Parathyroid adenoma (tissue), 2 donors: ENCODE measurements around the gene PDSS2.

Experiments
- H2AFZ ChIP-seq: fragments of 300-600 bp; sonication (generic); one replicate; pipeline ENCODE4 v1.7.0; 2017; ENCODE audit warnings: antibody characterized with exemption, mild to moderate bottlenecking
- H3K27ac ChIP-seq: fragments of 300-600 bp; sonication (generic); one replicate; pipeline ENCODE4 v1.7.0; 2017
- H3K27me3 ChIP-seq: fragments of 300-600 bp; sonication (generic); one replicate; pipeline ENCODE4 v1.7.0; 2017; ENCODE audit warnings: low read length; ENCODE audit not compliant: control insufficient read depth, insufficient read depth
- H3K36me3 ChIP-seq: fragments of 300-600 bp; sonication (generic); one replicate; pipeline ENCODE4 v1.7.0; 2017; ENCODE audit warnings: low read length; ENCODE audit not compliant: control insufficient read depth, insufficient read depth
- H3K4me1 ChIP-seq: fragments of 300-600 bp; sonication (generic); one replicate; pipeline ENCODE4 v1.7.0; 2017; ENCODE audit warnings: control low read depth
- H3K4me2 ChIP-seq: fragments of 300-600 bp; sonication (generic); one replicate; pipeline ENCODE4 v1.7.0; 2017; ENCODE audit warnings: low read length
- H3K4me3 ChIP-seq: fragments of 300-600 bp; sonication (generic); one replicate; pipeline ENCODE4 v1.7.0; 2017; ENCODE audit warnings: low read depth, low read length
- H3K79me2 ChIP-seq: fragments of 300-600 bp; sonication (generic); one replicate; pipeline ENCODE4 v1.7.0; 2017; ENCODE audit warnings: control low read depth
- H3K9ac ChIP-seq: fragments of 300-600 bp; sonication (generic); one replicate; pipeline ENCODE4 v1.7.0; 2017; ENCODE audit warnings: mild to moderate bottlenecking
- H3K9me3 ChIP-seq: fragments of 300-600 bp; sonication (generic); one replicate; pipeline ENCODE4 v1.7.0; 2017; ENCODE audit warnings: low read length; ENCODE audit not compliant: control insufficient read depth
- TF ChIP-seq, protein P1 (sequence below): fragments of 300-600 bp; sonication (generic); IDR thresholded peaks from one replicate; pipeline ENCODE4 v1.7.0; 2017; ENCODE audit warnings: antibody characterized with exemption, mild to moderate bottlenecking
- donor health status: primary hyperparathyroidism.

PDSS2 gene

DNA sequence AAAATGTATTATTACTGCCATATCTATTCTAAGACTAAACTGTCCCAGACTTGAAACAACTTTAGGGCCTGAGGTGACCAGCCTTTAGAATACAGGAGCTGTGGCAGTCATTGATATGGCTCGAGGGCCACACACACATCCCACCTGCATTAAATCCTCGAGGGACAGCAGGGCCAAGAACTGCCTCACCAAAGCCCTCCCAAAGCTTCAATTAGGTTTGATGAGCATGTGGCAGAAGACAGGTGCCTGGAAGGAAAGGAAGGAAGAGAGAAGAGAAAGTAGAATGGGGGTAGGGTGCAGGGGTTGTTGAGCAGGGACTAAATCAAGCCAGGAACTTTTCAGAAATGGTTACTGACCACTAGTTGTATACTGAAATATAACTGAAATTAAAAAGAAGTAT, 115.0 kb downstream of the PDSS2 start:
- Histone ChIP-seq H3K36me3 (no peaks in the 10 kb centered on the region), H3K4me2 (no peak overlapping the region), H3K4me1 (no peaks in the 10 kb centered on the region), H2AFZ (no peak overlapping the region), H3K79me2 (no peaks in the 10 kb centered on the region), H3K27me3 (no peaks in the 10 kb centered on the region), H3K9me3 (no peaks in the 10 kb centered on the region), H3K9ac (no peak overlapping the region), H3K4me3 (no peak overlapping the region), H3K27ac (no peak overlapping the region)
- TF ChIP-seq, protein P1, sequence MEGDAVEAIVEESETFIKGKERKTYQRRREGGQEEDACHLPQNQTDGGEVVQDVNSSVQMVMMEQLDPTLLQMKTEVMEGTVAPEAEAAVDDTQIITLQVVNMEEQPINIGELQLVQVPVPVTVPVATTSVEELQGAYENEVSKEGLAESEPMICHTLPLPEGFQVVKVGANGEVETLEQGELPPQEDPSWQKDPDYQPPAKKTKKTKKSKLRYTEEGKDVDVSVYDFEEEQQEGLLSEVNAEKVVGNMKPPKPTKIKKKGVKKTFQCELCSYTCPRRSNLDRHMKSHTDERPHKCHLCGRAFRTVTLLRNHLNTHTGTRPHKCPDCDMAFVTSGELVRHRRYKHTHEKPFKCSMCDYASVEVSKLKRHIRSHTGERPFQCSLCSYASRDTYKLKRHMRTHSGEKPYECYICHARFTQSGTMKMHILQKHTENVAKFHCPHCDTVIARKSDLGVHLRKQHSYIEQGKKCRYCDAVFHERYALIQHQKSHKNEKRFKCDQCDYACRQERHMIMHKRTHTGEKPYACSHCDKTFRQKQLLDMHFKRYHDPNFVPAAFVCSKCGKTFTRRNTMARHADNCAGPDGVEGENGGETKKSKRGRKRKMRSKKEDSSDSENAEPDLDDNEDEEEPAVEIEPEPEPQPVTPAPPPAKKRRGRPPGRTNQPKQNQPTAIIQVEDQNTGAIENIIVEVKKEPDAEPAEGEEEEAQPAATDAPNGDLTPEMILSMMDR, result no peak

DNA sequence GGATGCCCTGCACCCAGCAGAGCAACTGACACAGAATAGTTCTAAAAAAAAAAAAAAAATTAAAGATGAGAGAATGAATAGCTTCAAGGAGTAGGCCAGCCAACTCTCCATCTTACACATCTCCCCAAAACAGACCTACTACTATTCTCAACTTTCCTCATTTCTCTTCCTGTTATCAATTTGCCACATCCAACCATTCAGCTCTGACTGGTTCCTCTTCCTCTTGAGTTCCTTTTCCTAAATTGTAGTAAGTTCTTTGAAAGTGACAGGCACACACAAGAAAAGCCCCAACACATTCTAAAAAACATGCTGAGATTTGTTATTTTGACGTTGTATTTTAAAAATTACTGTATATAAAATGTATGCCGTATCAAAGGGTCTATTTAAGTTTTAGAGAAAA, 117.2 kb downstream of the PDSS2 start:
- Histone ChIP-seq H3K4me2 (no peak overlapping the region), H3K36me3 (no peaks in the 10 kb centered on the region), H3K9me3 (no peaks in the 10 kb centered on the region), H3K9ac (no peak overlapping the region), H3K79me2 (no peaks in the 10 kb centered on the region), H2AFZ (no peak overlapping the region), H3K4me3 (no peak overlapping the region), H3K4me1 (no peaks in the 10 kb centered on the region), H3K27me3 (no peaks in the 10 kb centered on the region), H3K27ac (no peak overlapping the region)
- TF ChIP-seq, protein P1, result no peak

DNA sequence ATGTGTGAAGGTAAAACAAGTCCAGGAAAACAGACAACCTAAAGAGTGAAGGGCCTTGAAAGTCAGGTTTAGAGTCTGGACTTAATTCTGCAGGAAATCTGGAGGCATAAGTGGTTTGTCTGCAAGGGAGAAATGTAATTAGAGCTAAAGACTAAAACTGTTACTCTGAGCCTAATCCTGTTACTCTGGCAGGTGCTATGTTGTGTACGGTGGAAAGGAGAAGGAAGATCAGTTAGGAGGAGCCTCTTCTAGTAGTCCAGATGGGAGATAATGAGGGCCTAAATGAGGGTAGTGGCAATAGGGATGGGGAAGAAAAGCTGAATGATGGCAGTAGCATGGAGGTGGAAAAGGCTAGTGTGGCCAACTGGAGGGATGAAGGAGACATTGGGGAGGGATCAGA, 118.5 kb downstream of the PDSS2 start:
- no peaks in the 10 kb centered on the region for H3K27me3 ChIP-seq
- TF ChIP-seq, protein P1, result no peak
- H3K27ac ChIP-seq, result no peak overlapping the region

DNA sequence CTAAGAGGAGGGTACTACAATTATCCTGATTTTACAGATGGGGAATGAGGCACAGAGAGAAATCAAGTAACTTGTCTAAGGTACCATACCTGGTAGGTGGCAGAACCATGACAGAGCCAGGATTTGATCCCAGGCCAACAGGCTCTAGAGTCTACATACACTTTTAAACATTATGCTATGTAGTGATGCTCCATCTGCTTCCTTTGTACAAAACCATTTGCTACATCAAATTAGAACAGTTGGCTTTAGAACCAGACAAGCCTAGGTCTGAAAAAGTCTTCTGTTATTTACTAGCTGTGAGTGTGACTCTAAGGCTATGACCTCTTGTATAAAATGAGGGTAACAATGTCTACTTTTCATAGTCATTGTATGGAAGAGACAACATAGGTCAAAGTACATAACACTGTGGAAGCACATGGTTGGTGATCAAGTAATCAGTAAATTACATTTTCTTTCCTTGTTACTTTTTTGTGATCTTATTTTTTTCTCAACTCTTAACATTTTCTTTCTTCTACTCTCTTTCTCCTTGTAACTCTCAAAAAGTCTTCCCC, 122.1 kb downstream of the PDSS2 start:
- Histone ChIP-seq H3K9ac (no peak overlapping the region), H3K9me3 (no peaks in the 10 kb centered on the region), H2AFZ (no peak overlapping the region), H3K27ac (no peak overlapping the region), H3K79me2 (no peaks in the 10 kb centered on the region), H3K4me3 (no peak overlapping the region), H3K4me1 (no peaks in the 10 kb centered on the region), H3K4me2 (no peak overlapping the region), H3K36me3 (peaks cover 3% of the 10 kb centered on the region), H3K27me3 (no peaks in the 10 kb centered on the region)
- TF ChIP-seq, protein P1, result no peak

More for the DNA sequence above, 118.5 kb downstream of the PDSS2 start:
- Histone ChIP-seq H3K4me2 (no peak overlapping the region), H3K79me2 (no peaks in the 10 kb centered on the region), H3K36me3 (no peaks in the 10 kb centered on the region), H2AFZ (no peak overlapping the region), H3K4me3 (no peak overlapping the region), H3K4me1 (no peaks in the 10 kb centered on the region), H3K9me3 (no peaks in the 10 kb centered on the region), H3K9ac (no peak overlapping the region)

DNA sequence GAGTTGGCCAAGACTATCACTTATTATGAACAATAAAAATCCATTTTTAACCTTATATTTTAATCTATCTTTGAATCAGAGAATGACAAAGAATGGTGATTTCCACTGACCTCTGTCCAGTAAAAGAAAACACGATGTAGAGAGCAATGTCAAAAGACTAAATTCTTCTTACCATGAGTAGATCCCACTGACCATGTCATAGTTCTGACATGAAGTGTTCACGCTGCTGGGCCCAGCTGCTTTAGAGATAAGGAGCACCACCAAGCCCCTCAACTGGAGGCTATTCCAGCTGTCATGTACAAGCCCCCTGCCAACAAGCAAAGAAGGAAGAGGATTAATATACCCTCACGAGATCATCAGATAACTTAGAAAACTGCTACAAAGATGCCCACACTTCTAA, 125.3 kb downstream of the PDSS2 start:
- Histone ChIP-seq H3K4me1 (peaks cover 3% of the 10 kb centered on the region), H3K9ac (no peak overlapping the region)

More for the DNA sequence above, 125.3 kb downstream of the PDSS2 start:
- Histone ChIP-seq H3K4me2 (no peak overlapping the region), H3K9me3 (no peaks in the 10 kb centered on the region), H3K27ac (no peak overlapping the region), H3K4me3 (no peak overlapping the region), H3K79me2 (no peaks in the 10 kb centered on the region), H2AFZ (no peak overlapping the region), H3K36me3 (peaks cover 3% of the 10 kb centered on the region), H3K27me3 (no peaks in the 10 kb centered on the region)
- TF ChIP-seq, protein P1, result no peak
